ENCODE measurements around the gene ETV1.

Gene ETV1

DNA sequence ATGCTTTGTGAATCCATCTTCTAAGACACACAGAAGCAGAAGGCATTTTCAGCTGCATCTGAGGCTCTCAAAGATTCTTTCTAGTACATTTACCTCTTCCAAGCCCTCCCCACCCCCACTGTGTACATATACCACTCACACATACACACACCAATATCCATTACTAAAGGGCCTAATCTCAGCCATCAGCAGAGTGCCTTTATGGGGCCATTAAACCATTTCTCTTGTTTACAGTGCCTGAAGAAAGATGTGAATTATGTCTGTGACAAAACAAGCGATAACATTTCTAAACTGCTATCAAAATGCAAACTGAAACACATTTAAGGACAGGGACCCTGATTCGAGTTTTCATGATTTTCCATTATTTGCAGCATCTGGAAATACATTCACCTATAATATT is 40.0 kb downstream of the ETV1 start:
- Histone ChIP-seq H3K9ac (ENCODE audit: low read length) (no peak overlapping the region), H2AFZ (ENCODE audit: low read length) (no peak overlapping the region), H4K20me1 (ENCODE audit: insufficient read depth, low read length) (no peaks in the 10 kb centered on the region), H3K9me2 (replicated peaks; ENCODE audit: insufficient read depth, low read length) (no peaks in the 10 kb centered on the region), H3K79me2 (ENCODE audit: low read length) (no peaks in the 10 kb centered on the region), H3K4me2 (ENCODE audit: low read depth, low read length) (no peak overlapping the region), H3K27me3 (replicated peaks; ENCODE audit: insufficient read depth, low read length) (no peaks in the 10 kb centered on the region), H3K36me3 (replicated peaks; ENCODE audit: insufficient read depth, low read length) (no peaks in the 10 kb centered on the region), H3K9me3 (replicated peaks; ENCODE audit: insufficient read depth, low read length) (no peaks in the 10 kb centered on the region), H3F3A (ENCODE audit: insufficient read depth, low read length) (no peaks in the 10 kb centered on the region), H3K4me3 (ENCODE audit: low read length) (no peak overlapping the region), H3K4me1 (ENCODE audit: low read length) (no peaks in the 10 kb centered on the region), H3K27ac (ENCODE audit: low read length) (no peak overlapping the region)
- no peak for TF ChIP-seq EZH2 (optimal IDR thresholded peaks at IDR 0.05; ENCODE audit: low read depth, low read length)
- TF ChIP-seq, protein P1, sequence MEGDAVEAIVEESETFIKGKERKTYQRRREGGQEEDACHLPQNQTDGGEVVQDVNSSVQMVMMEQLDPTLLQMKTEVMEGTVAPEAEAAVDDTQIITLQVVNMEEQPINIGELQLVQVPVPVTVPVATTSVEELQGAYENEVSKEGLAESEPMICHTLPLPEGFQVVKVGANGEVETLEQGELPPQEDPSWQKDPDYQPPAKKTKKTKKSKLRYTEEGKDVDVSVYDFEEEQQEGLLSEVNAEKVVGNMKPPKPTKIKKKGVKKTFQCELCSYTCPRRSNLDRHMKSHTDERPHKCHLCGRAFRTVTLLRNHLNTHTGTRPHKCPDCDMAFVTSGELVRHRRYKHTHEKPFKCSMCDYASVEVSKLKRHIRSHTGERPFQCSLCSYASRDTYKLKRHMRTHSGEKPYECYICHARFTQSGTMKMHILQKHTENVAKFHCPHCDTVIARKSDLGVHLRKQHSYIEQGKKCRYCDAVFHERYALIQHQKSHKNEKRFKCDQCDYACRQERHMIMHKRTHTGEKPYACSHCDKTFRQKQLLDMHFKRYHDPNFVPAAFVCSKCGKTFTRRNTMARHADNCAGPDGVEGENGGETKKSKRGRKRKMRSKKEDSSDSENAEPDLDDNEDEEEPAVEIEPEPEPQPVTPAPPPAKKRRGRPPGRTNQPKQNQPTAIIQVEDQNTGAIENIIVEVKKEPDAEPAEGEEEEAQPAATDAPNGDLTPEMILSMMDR (IDR thresholded peaks at IDR 0.05; ENCODE audit: low read length) = no peak
- TF ChIP-seq EZH2phosphoT487 (IDR thresholded peaks at IDR 0.05; ENCODE audit: low read length) = no peak
- no peak for DNase-seq

DNA sequence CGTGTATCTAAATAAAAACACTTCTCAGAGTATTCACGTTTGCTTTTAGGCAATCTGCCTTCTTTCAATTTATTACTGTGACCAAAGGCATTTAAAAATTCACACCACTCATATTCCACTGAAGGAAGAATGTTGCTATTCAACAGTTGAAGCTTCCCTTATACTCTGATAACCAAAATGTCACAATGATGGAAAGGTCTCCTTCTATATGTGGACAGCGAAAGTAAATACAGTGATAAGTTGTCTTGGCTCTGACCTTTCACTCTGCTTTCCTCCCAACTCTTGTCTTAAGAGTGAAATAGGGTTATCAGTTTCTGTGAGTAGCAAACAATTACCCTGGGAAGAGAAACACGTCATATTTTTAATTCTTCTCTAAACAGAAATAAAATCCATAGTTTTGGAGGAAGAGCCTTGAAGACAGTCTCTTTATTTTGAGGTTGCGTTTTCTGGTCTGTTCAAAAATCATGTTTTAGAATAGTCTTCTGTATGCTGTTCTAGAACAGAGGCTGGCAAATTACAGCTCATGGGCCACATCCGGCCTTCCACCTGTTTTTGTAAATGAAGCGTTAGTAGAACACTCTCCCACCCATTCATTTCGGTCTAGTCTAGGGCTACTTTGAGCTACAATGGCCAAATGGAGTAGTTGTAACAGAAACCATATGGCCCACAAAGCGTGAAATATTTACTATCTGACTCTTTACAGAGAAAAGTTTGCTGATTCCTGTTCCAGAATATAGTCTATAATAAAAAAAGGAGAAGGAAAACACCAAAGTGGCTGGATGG is 41.3 kb downstream of the ETV1 start:
- Histone ChIP-seq H2AFZ (ENCODE audit: low read length) (no peak overlapping the region), H3K36me3 (replicated peaks; ENCODE audit: insufficient read depth, low read length) (no peaks in the 10 kb centered on the region), H3K9me3 (replicated peaks; ENCODE audit: insufficient read depth, low read length) (no peaks in the 10 kb centered on the region), H3K4me1 (ENCODE audit: low read length) (no peaks in the 10 kb centered on the region), H3K4me2 (ENCODE audit: low read depth, low read length) (no peak overlapping the region), H3K9me2 (replicated peaks; ENCODE audit: insufficient read depth, low read length) (no peaks in the 10 kb centered on the region), H3K9ac (ENCODE audit: low read length) (no peak overlapping the region), H3K4me3 (ENCODE audit: low read length) (no peak overlapping the region), H4K20me1 (ENCODE audit: insufficient read depth, low read length) (no peaks in the 10 kb centered on the region), H3K27me3 (replicated peaks; ENCODE audit: insufficient read depth, low read length) (no peaks in the 10 kb centered on the region), H3K79me2 (ENCODE audit: low read length) (no peaks in the 10 kb centered on the region), H3K27ac (ENCODE audit: low read length) (no peak overlapping the region), H3F3A (ENCODE audit: insufficient read depth, low read length) (no peaks in the 10 kb centered on the region)
- TF ChIP-seq EZH2 (optimal IDR thresholded peaks at IDR 0.05; ENCODE audit: low read depth, low read length) (no peak), EZH2phosphoT487 (IDR thresholded peaks at IDR 0.05; ENCODE audit: low read length) (no peak)
- TF ChIP-seq, protein P1 (IDR thresholded peaks at IDR 0.05; ENCODE audit: low read length) = no peak
- no peak for DNase-seq

DNA sequence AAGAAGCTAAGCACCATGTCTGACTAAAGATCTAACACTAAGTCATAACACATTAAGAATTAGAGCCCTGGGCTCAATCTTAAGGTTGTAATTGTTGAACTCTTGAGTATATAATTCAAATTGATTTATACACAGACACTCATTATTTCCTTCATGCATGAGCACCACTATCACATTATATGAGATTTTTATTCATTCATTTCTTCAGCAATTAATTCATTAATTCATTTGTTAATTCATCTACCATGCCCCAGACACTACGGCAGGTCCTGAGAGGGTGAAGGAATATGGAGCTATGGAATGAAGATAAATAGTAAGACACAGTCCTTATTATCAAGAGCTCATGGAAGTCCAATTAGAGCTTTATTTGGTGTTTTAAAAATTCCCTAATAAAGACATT is 41.9 kb downstream of the ETV1 start:
- H4K20me1 ChIP-seq (ENCODE audit: insufficient read depth, low read length) = no peaks in the 10 kb centered on the region
- H3K4me3 ChIP-seq (ENCODE audit: low read length) = no peak overlapping the region
- H3K9ac ChIP-seq (ENCODE audit: low read length) = no peak overlapping the region
- H3K9me2 ChIP-seq (replicated peaks; ENCODE audit: insufficient read depth, low read length) = no peaks in the 10 kb centered on the region
- H3K79me2 ChIP-seq (ENCODE audit: low read length) = no peaks in the 10 kb centered on the region
- H2AFZ ChIP-seq (ENCODE audit: low read length) = no peak overlapping the region
- H3K4me1 ChIP-seq (ENCODE audit: low read length) = no peaks in the 10 kb centered on the region
- no peak for TF ChIP-seq EZH2 (optimal IDR thresholded peaks at IDR 0.05; ENCODE audit: low read depth, low read length)
- TF ChIP-seq, protein P1 (IDR thresholded peaks at IDR 0.05; ENCODE audit: low read length) = no peak
- no peak for TF ChIP-seq EZH2phosphoT487 (IDR thresholded peaks at IDR 0.05; ENCODE audit: low read length)
- no peaks in the 10 kb centered on the region for H3K9me3 ChIP-seq (replicated peaks; ENCODE audit: insufficient read depth, low read length)
- no peaks in the 10 kb centered on the region for H3F3A ChIP-seq (ENCODE audit: insufficient read depth, low read length)
- no peak overlapping the region for H3K4me2 ChIP-seq (ENCODE audit: low read depth, low read length)
- no peaks in the 10 kb centered on the region for H3K27me3 ChIP-seq (replicated peaks; ENCODE audit: insufficient read depth, low read length)
- no peaks in the 10 kb centered on the region for H3K36me3 ChIP-seq (replicated peaks; ENCODE audit: insufficient read depth, low read length)
- no peak overlapping the region for H3K27ac ChIP-seq (ENCODE audit: low read length)
- no peak for DNase-seq

Measured in MM.1S (cell line).